ENCODE data around the gene ENKUR. TPM values are rescaled to one million over a fixed set of nuclear protein-coding genes. Genes with fewer than 3 reads are reported as not detected.

ENKUR gene, protein sequence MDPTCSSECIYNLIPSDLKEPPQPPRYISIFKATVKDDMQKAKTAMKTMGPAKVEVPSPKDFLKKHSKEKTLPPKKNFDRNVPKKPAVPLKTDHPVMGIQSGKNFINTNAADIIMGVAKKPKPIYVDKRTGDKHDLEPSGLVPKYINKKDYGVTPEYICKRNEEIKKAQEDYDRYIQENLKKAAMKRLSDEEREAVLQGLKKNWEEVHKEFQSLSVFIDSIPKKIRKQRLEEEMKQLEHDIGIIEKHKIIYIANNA
- total RNA-seq: 1 to 10 TPM in 1 of 2 donors, under 1 TPM in 1; 0.06 to 4.3 TPM
- polyA plus RNA-seq (ENCODE audit: insufficient read length in 6 of 6): 1 to 10 TPM; 1.6 to 9.7 (median 7.2) TPM
- long read RNA-seq, donor 1, partial matches to known transcripts: 0 of 3 reads
- long read RNA-seq, donor 1, other reads (novel, unspliced or antisense): 0 of 3 reads
- long read RNA-seq, donor 2, partial matches to known transcripts: 25 of 27 reads
- long read RNA-seq, donor 2, other reads (novel, unspliced or antisense): 0 of 27 reads
- long read RNA-seq, donor 3: 0 reads
- long read RNA-seq, donor 4: 0 reads
- long read RNA-seq, donor 5, partial matches to known transcripts: 0 of 1 reads
- long read RNA-seq, donor 5, other reads (novel, unspliced or antisense): 0 of 1 reads
- long read RNA-seq, donor 6, partial matches to known transcripts: 0 of 2 reads
- long read RNA-seq, donor 6, other reads (novel, unspliced or antisense): 0 of 2 reads
- long read RNA-seq, donor 7, partial matches to known transcripts: 0 of 1 reads
- long read RNA-seq, donor 7, other reads (novel, unspliced or antisense): 0 of 1 reads
- long read RNA-seq, donor 8, partial matches to known transcripts: 0 of 3 reads
- long read RNA-seq, donor 8, other reads (novel, unspliced or antisense): 0 of 3 reads
- long read RNA-seq, donor 9: 0 reads
- long read RNA-seq, donor 10: 0 reads
- long read RNA-seq, donor 11, transcript ENKUR-202 (5 exons, 1,318 nt): major isoform, 5 of 8 reads
- long read RNA-seq, donor 11, partial matches to known transcripts: 0 of 8 reads
- long read RNA-seq, donor 11, other reads (novel, unspliced or antisense): 0 of 8 reads
- long read RNA-seq, donor 12, partial matches to known transcripts: 0 of 2 reads
- long read RNA-seq, donor 12, other reads (novel, unspliced or antisense): 0 of 2 reads

GRCh38 chr10:25015828-25016375, at the start of gene ENKUR:
ENKUR (minus strand) TSS chr10:25016158; CDS start chr10:25015936, 222 bp downstream.
- no peaks in the 10 kb centered on the region for H3K27me3 ChIP-seq
- H3K36me3 ChIP-seq: no peaks in the 10 kb centered on the region
- peak within 1 kb of the TSS; percentile 67 to 84 for H3K4me3 ChIP-seq
- H3K4me1 ChIP-seq: peaks cover 8 to 18% of the 10 kb centered on the region in 2 donors
- TF ChIP-seq, protein P1, sequence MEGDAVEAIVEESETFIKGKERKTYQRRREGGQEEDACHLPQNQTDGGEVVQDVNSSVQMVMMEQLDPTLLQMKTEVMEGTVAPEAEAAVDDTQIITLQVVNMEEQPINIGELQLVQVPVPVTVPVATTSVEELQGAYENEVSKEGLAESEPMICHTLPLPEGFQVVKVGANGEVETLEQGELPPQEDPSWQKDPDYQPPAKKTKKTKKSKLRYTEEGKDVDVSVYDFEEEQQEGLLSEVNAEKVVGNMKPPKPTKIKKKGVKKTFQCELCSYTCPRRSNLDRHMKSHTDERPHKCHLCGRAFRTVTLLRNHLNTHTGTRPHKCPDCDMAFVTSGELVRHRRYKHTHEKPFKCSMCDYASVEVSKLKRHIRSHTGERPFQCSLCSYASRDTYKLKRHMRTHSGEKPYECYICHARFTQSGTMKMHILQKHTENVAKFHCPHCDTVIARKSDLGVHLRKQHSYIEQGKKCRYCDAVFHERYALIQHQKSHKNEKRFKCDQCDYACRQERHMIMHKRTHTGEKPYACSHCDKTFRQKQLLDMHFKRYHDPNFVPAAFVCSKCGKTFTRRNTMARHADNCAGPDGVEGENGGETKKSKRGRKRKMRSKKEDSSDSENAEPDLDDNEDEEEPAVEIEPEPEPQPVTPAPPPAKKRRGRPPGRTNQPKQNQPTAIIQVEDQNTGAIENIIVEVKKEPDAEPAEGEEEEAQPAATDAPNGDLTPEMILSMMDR (IDR thresholded peaks at IDR 0.05): no peak
- peak within 1 kb of the TSS; percentile 91 to 93 for H3K27ac ChIP-seq
- no peaks in the 10 kb centered on the region for H3K9me3 ChIP-seq
- intact Hi-C loops (cut with DNase I): no loop called here
- peak; percentile 55 for ATAC-seq
- peak; percentile 88 to 96 (median 94) for DNase-seq

DNA sequence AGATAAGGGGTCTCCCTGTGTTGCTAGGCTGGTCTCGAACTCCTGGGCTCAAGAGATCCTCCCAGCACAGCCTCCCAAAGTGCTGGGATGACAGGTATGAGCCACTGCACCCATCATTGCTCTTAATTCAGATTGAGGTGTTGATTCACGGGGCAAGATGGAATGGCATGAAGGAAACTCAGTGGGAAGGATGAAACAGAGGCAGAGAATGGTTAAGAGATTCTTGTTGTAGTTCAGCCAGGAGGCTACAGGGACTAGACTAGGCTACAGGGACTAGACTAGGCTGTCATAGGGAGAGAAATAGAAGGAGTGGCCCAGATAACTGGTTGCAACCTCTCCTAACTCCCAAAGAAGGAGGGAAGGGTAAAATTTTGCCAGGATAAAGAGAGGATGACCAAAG, 48.4 kb upstream of the ENKUR start:
- Histone ChIP-seq H3K27ac (no peak overlapping the region), H3K4me3 (no peak overlapping the region), H3K36me3 (no peaks in the 10 kb centered on the region), H3K4me1 (no peaks in the 10 kb centered on the region), H3K9me3 (no peaks in the 10 kb centered on the region), H3K27me3 (no peaks in the 10 kb centered on the region)
- intact Hi-C loops (cut with DNase I): no loop called here
- DNase-seq: no peak
- ATAC-seq: no peak
- TF ChIP-seq, protein P1 (IDR thresholded peaks at IDR 0.05): no peak

- Histone ChIP-seq H3K27me3 (no peaks in the 10 kb centered on the region), H3K27ac (no peak overlapping the region), H3K9me3 (no peaks in the 10 kb centered on the region), H3K4me3 (no peak overlapping the region), H3K4me1 (no peaks in the 10 kb centered on the region), H3K36me3 (no peaks in the 10 kb centered on the region)
- intact Hi-C loops (cut with DNase I): no loop called here
- TF ChIP-seq, protein P1 (IDR thresholded peaks at IDR 0.05): no peak
- ATAC-seq (peak; percentile 13), DNase-seq (no peak)
These were observed 47.7 kb upstream of the ENKUR start for GRCh38 chr10:25063644-25064043.

DNA sequence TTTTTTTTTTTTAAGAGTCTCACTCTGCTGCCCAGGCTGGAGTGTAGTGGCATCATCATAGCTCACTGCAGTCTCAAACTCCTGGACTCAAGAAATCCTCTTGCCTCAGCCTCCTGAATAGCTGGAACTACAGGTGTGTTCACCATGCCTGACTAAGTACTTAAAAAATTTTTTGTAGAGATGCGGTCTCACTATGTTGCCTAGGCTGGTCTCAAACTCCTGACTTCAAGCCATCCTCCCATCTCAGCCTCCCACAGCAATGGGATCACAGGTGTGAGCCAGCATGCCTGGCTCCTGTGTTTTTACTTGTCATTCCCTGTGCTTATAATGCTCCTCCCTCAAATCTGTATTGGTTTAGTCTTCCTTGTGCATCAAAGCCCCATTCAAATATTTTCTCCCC, 47.2 kb upstream of the ENKUR start:
- Histone ChIP-seq H3K27me3 (no peaks in the 10 kb centered on the region), H3K9me3 (no peaks in the 10 kb centered on the region), H3K36me3 (no peaks in the 10 kb centered on the region), H3K27ac (peak overlapping the region in 1 of 2 donors; percentile 71), H3K4me3 (no peak overlapping the region), H3K4me1 (no peaks in the 10 kb centered on the region)
- DNase-seq (no peak), ATAC-seq (no peak)
- TF ChIP-seq, protein P1 (IDR thresholded peaks at IDR 0.05): no peak
- intact Hi-C loops (cut with DNase I): no loop called here
